Upper lobe of right lung (tissue), 1 donor: ENCODE results near the gene BTBD7. TPM values are rescaled to one million over a fixed set of nuclear protein-coding genes. Genes with fewer than 3 reads are reported as not detected.
A peak's percentile ranks its signal among the peaks of the same experiment; 100 is the strongest.

Source experiments
- ATAC-seq: fragments of 200-7000 bp; cut with Tn5 transposase; one replicate; pipeline ENCODE4 v1.9.1; 2020; ENCODE audit warnings: mild to moderate bottlenecking, moderate library complexity
- DNase-seq: peaks from one replicate; pipeline ENCODE4 v3.0.0-alpha.2; 2020
- H3K27ac ChIP-seq: fragments of 200-600 bp; one replicate; pipeline ENCODE4 v1.8.0; 2022
- H3K27me3 ChIP-seq: fragments of 200-600 bp; one replicate; pipeline ENCODE4 v1.8.0; 2022; ENCODE audit warnings: mild to moderate bottlenecking
- H3K36me3 ChIP-seq: fragments of 200-600 bp; one replicate; pipeline ENCODE4 v1.8.0; 2022
- H3K4me1 ChIP-seq: fragments of 200-600 bp; one replicate; pipeline ENCODE4 v1.8.0; 2022
- H3K4me3 ChIP-seq: fragments of 200-600 bp; one replicate; pipeline ENCODE4 v1.8.0; 2022; ENCODE audit warnings: mild to moderate bottlenecking
- H3K9me3 ChIP-seq: fragments of 200-600 bp; one replicate; pipeline ENCODE4 v1.8.0; 2022
- CTCF ChIP-seq: fragments of 200-600 bp; IDR thresholded peaks from one replicate; pipeline ENCODE4 v1.8.0; 2022; ENCODE audit warnings: antibody characterized with exemption
- intact Hi-C: fragments of 100-400 bp; cut with DNase I; formaldehyde crosslinking; loops from one replicate; pipeline ENCODE4 v1.11.0; 2022
- total RNA-seq: library from RNA; stranded (reverse); fragmentation: NEBNext Ultra II Directional; extraction: Animal tissue kit (Norgen Biotek cat#: 25700); gene quantifications from one replicate; pipeline ENCODE4 v1.2.1, GENCODE V29; 2021
- donor health status: DM: no; HTN: yes; CAD: no; lungs with severe emphysema.

BTBD7 gene
- total RNA-seq, 1 donor from 2014 or later, result 38.2 TPM

DNA sequence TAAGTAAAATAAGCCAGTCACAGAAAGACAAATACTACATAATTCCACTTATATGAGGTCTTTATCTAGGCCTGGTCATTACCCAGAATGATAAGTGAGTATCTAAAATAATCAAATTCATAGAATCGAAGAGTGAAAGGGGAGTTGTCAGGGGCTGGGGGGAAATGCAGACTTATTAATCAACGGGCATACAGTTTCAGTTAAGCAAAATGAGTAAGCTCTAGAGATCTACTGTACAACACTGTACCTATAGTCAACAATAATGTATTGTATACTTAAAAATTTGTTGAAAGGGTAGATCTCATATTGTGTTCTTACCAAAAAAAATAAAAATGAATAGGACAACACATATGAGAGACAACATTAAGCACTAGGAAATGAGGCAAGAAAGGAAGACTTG lies 13.3 kb downstream of the BTBD7 start:
- Histone ChIP-seq H3K9me3 (no peaks in the 10 kb centered on the region), H3K4me1 (peaks cover 22% of the 10 kb centered on the region), H3K36me3 (no peaks in the 10 kb centered on the region), H3K27me3 (no peaks in the 10 kb centered on the region), H3K27ac (no peak overlapping the region), H3K4me3 (no peak overlapping the region)
- TF ChIP-seq CTCF, result no peak
- intact Hi-C loops, result no loop called here
- ATAC-seq (no peak), DNase-seq (no peak)

DNA sequence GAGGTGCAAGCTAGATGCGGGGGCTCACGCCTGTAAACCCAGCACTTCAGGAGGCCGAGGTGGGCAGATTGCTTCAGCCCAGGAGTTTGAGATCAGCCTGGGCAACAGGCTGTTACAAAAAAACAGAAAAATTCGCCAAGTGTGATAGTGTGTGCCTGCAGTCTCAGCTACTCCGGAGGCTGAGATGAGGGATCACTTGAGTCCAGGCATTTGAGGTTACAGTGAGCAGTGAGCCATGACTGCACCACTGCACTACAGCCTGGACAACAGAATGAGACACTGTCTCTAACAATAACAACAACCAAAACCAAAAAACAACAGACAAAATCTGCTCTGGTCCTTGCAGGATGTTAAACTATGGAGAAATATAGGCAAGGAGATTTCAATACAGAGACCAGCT lies 13.9 kb downstream of the BTBD7 start:
- no peaks in the 10 kb centered on the region for H3K36me3 ChIP-seq
- H3K27me3 ChIP-seq, result no peaks in the 10 kb centered on the region
- DNase-seq, result no peak
- TF ChIP-seq CTCF, result no peak
- H3K4me1 ChIP-seq, result peaks cover 22% of the 10 kb centered on the region
- no peaks in the 10 kb centered on the region for H3K9me3 ChIP-seq
- no peak overlapping the region for H3K4me3 ChIP-seq
- H3K27ac ChIP-seq, result no peak overlapping the region
- ATAC-seq, result no peak
- intact Hi-C loops, result no loop called here

DNA sequence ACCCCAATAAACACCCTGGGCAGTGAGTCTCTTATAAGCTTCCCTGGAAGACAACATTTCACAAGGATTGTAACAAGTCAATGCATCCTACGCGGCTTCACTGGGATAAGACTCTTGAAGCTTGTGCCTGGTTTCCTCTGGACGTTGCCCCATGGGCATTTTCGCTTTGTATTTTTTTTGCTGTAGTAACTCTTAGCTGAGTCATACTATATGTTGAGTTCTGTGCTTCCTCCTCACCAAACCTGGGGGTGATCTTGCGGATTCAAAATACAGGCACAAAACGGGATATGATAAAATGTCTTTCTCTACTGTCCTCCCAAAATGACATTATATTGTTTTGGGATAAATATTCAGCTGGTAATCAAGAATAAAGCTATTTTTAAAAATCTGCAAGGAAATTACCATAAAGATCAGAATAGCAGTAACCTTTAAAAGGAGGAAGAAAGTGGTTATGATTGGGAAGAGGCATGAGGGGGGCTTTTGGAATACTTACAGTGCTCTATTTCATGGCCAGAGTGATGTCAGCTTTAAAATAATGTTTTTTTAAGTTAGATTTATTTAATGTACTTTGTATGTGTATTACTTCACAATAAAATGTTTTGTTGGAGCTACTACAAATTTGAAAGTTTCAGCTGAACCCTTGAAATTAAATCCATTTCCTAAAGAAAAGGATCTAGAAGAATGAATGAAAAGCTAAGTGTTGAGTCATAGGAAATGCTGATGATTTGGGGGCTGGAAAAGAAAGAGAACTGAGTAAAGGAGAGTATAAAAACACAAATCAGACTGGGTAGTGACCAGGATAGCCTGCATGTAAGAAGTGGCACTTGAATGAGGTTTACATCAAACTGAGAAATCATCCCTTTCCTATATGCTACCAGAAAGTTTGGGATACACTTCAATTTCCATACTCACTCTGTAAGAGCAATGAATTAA lies 14.7 kb downstream of the BTBD7 start:
- Histone ChIP-seq H3K9me3 (no peaks in the 10 kb centered on the region), H3K27ac (no peak overlapping the region), H3K36me3 (no peaks in the 10 kb centered on the region), H3K27me3 (no peaks in the 10 kb centered on the region), H3K4me1 (peaks cover 22% of the 10 kb centered on the region), H3K4me3 (no peak overlapping the region)
- no peak for TF ChIP-seq CTCF
- no peak for DNase-seq
- peak; percentile 84 for ATAC-seq
- intact Hi-C loops, result no loop called here

DNA sequence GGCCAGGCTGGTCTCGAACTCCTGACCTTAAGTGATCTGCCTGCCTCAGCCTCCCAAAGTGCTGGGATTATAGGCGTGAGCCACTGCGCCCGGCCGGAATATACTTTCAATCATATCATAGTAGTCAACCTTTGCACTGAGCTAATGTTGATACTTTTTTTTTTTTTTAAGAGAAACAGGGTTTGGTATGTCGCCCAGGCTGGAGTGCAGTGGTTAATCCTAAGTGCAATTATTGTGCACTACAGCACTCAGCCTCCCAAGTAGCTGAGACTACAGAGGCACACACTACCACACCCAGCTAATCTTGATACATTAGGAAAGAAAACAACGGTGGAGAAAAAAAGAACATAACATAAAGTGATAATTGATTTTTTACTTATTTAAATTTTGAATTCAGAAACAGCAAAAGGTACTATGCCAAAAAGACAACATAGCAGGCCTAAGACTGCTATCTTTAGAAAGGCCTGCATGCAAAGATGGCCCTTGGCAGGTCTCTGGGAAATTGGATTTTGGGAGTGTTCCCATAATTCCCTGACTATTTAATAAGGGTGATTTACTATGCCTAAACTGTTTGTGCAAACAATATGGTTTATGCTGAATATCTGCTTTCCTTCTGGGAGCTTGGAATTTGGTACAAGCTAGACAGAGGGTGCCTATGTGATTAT lies 15.5 kb downstream of the BTBD7 start:
- peak; percentile 85 for ATAC-seq
- peaks cover 26% of the 10 kb centered on the region for H3K4me1 ChIP-seq

DNA sequence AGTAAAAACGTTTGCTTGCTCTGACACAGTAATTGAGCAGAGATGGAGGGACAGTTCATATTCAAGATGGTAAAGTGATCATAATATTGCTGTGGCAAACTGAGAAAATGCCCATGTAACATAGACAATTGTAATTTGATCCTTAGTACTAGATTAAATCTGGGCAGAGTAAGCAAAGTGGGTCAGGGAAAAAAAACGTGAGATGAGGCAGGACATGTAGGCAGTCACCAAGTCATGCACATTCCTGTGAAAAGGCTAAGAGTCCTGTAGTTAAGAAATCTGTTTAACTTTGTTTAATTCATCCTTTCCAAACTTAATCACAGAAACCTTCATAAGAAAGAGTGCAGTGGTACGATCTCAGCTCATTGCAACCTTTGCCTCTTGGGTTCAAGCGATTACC lies 16.1 kb downstream of the BTBD7 start:
- DNase-seq (no peak), ATAC-seq (no peak)
- Histone ChIP-seq H3K27ac (no peak overlapping the region), H3K27me3 (no peaks in the 10 kb centered on the region), H3K9me3 (no peaks in the 10 kb centered on the region), H3K4me1 (peaks cover 28% of the 10 kb centered on the region), H3K4me3 (no peak overlapping the region), H3K36me3 (no peaks in the 10 kb centered on the region)
- intact Hi-C loops, result no loop called here
- TF ChIP-seq CTCF, result no peak

More for the DNA sequence above, 15.5 kb downstream of the BTBD7 start:
- no peak for TF ChIP-seq CTCF
- no peak overlapping the region for H3K27ac ChIP-seq
- H3K36me3 ChIP-seq, result no peaks in the 10 kb centered on the region
- no peak overlapping the region for H3K4me3 ChIP-seq
- no peaks in the 10 kb centered on the region for H3K9me3 ChIP-seq
- intact Hi-C loops, result no loop called here
- DNase-seq, result no peak
- H3K27me3 ChIP-seq, result no peaks in the 10 kb centered on the region
